ENCODE results near the gene FLT1.

DNA sequence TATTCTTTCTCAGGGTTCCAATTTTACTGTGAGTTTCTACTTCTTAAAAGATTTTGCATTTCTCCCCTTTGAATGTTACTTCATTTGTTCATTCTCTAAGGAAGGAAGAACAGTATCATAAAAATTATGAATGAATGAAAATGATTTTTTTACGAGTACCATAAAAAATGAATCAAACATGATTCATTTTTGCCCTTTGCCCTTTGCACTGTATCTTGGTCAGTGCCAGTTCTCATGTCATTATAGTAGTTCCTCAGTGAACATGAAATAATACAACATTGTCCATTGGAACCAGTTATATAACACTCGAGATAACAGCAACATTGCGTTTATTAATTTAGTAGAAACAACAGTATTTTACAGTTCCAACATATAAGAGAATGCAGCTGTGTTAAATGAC lies 28.8 kb downstream of the FLT1 start:
- TF ChIP-seq PBX3 (CRISPR knock-in tag; IDR thresholded peaks at IDR 0.05) (no peak), ZNF324 (tag by site-specific recombination; IDR thresholded peaks at IDR 0.05) (no peak), YY1 (tag by site-specific recombination; IDR thresholded peaks at IDR 0.05) (no peak), ZNF76 (tag by site-specific recombination; IDR thresholded peaks at IDR 0.05; ENCODE audit: borderline replicate concordance, low read depth) (no peak), ZNF146 (tag by site-specific recombination; IDR thresholded peaks at IDR 0.05) (no peak), ZNF24 (tag by site-specific recombination; IDR thresholded peaks at IDR 0.05) (no peak), ZNF776 (tag by site-specific recombination; IDR thresholded peaks at IDR 0.05; ENCODE audit: borderline replicate concordance) (no peak), ZNF416 (tag by site-specific recombination; IDR thresholded peaks at IDR 0.05) (no peak), ZNF530 (tag by site-specific recombination; IDR thresholded peaks at IDR 0.05; ENCODE audit: low read depth) (no peak), ZFP37 (tag by site-specific recombination; IDR thresholded peaks at IDR 0.05) (no peak), ZNF138 (tag by site-specific recombination; IDR thresholded peaks at IDR 0.05; ENCODE audit: borderline replicate concordance) (no peak), ZNF549 (tag by site-specific recombination; IDR thresholded peaks at IDR 0.05) (no peak)
- TF ChIP-seq, protein P1, sequence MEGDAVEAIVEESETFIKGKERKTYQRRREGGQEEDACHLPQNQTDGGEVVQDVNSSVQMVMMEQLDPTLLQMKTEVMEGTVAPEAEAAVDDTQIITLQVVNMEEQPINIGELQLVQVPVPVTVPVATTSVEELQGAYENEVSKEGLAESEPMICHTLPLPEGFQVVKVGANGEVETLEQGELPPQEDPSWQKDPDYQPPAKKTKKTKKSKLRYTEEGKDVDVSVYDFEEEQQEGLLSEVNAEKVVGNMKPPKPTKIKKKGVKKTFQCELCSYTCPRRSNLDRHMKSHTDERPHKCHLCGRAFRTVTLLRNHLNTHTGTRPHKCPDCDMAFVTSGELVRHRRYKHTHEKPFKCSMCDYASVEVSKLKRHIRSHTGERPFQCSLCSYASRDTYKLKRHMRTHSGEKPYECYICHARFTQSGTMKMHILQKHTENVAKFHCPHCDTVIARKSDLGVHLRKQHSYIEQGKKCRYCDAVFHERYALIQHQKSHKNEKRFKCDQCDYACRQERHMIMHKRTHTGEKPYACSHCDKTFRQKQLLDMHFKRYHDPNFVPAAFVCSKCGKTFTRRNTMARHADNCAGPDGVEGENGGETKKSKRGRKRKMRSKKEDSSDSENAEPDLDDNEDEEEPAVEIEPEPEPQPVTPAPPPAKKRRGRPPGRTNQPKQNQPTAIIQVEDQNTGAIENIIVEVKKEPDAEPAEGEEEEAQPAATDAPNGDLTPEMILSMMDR (tag by site-specific recombination; IDR thresholded peaks at IDR 0.05): no peak
- TF ChIP-seq, protein P2, sequence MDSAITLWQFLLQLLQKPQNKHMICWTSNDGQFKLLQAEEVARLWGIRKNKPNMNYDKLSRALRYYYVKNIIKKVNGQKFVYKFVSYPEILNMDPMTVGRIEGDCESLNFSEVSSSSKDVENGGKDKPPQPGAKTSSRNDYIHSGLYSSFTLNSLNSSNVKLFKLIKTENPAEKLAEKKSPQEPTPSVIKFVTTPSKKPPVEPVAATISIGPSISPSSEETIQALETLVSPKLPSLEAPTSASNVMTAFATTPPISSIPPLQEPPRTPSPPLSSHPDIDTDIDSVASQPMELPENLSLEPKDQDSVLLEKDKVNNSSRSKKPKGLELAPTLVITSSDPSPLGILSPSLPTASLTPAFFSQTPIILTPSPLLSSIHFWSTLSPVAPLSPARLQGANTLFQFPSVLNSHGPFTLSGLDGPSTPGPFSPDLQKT (IDR thresholded peaks at IDR 0.05; ENCODE audit: borderline replicate concordance, low read depth, low read length): no peak
